Measurements from ENCODE around the gene MXI1. TPM values are rescaled to one million over a fixed set of nuclear protein-coding genes. Genes with fewer than 3 reads are reported as not detected.

MXI1 gene
- total and polyA plus RNA-seq, 4 donors: 9.6 to 52.0 (median 14.2) TPM

DNA sequence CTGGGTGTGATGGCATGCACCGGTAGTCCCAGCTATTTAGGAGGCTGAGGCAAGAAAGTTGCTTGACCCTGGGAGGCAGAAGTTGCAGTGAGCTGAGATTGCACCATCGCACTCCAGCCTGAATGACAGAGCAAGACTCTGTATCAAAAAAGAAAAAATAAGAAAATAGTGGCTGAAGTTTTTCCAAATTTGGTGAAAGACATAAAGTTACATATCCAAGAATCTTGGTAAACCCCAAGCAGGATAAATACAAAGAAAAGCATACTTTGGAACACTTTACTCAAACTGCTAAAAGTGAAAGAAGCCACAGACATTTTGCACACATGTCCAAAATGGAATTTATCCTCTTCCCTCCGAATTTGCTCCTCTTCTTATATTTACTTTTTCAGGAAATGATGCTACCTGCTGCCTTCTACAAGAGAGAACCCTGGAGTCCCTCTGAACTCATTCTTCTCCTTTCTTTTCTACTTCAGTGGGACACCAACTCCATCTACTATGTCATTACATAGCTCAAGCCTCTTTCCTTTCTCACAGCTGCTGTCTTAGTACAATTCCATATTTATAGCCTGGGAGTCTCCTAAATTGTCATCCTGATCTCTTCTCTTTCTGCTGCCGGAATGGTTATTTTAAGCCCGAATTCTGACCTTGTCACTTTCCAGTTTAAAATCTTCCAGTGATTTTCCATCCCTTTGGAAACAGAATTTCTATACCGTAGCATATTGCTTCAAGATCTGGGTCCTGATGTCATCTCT is 114.6 kb downstream of the MXI1 start (continued):
- TF ChIP-seq, protein P1, sequence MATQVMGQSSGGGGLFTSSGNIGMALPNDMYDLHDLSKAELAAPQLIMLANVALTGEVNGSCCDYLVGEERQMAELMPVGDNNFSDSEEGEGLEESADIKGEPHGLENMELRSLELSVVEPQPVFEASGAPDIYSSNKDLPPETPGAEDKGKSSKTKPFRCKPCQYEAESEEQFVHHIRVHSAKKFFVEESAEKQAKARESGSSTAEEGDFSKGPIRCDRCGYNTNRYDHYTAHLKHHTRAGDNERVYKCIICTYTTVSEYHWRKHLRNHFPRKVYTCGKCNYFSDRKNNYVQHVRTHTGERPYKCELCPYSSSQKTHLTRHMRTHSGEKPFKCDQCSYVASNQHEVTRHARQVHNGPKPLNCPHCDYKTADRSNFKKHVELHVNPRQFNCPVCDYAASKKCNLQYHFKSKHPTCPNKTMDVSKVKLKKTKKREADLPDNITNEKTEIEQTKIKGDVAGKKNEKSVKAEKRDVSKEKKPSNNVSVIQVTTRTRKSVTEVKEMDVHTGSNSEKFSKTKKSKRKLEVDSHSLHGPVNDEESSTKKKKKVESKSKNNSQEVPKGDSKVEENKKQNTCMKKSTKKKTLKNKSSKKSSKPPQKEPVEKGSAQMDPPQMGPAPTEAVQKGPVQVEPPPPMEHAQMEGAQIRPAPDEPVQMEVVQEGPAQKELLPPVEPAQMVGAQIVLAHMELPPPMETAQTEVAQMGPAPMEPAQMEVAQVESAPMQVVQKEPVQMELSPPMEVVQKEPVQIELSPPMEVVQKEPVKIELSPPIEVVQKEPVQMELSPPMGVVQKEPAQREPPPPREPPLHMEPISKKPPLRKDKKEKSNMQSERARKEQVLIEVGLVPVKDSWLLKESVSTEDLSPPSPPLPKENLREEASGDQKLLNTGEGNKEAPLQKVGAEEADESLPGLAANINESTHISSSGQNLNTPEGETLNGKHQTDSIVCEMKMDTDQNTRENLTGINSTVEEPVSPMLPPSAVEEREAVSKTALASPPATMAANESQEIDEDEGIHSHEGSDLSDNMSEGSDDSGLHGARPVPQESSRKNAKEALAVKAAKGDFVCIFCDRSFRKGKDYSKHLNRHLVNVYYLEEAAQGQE (IDR thresholded peaks at IDR 0.05): no peak
- TF ChIP-seq YY1 (IDR thresholded peaks at IDR 0.05): no peak

DNA sequence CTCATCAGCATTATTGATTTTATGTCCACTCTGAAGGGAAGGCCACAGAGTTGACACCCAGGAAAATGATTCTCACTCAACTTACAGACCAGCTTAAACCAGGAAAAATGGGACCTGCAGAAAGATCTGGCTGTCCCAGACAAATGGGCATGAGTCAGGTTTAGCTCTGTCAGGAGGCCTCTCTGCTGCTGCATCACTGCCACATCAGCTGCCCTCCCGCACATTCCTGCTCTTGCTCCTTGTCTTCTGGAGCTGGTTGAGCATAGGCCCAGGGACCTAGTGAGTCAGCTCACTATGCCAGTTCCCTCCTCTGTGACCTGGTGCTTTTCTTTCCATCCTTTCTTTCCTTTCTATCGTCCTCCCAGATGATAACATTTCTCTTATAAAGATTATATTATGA is 116.1 kb downstream of the MXI1 start:
- TF ChIP-seq HNF4G (IDR thresholded peaks at IDR 0.05) (no peak), EGR1 (IDR thresholded peaks at IDR 0.05; ENCODE audit: low read depth in 2 of 2) (no peak), JUND (IDR thresholded peaks at IDR 0.05) (no peak), HNF4A (conservative IDR thresholded peaks at IDR 0.05) (no peak), FOXA2 (IDR thresholded peaks at IDR 0.05) (no peak), SP1 (IDR thresholded peaks at IDR 0.05) (no peak), RXRA (IDR thresholded peaks at IDR 0.05) (no peak), GABPA (IDR thresholded peaks at IDR 0.05 in 1 of 2, conservative IDR thresholded peaks at IDR 0.05 in 1 of 2) (no peak), RAD21 (IDR thresholded peaks at IDR 0.05) (no peak), FOXA1 (IDR thresholded peaks at IDR 0.05) (no peak), YY1 (IDR thresholded peaks at IDR 0.05) (no peak), NR2F2 (IDR thresholded peaks at IDR 0.05) (no peak)
- TF ChIP-seq, protein P2, sequence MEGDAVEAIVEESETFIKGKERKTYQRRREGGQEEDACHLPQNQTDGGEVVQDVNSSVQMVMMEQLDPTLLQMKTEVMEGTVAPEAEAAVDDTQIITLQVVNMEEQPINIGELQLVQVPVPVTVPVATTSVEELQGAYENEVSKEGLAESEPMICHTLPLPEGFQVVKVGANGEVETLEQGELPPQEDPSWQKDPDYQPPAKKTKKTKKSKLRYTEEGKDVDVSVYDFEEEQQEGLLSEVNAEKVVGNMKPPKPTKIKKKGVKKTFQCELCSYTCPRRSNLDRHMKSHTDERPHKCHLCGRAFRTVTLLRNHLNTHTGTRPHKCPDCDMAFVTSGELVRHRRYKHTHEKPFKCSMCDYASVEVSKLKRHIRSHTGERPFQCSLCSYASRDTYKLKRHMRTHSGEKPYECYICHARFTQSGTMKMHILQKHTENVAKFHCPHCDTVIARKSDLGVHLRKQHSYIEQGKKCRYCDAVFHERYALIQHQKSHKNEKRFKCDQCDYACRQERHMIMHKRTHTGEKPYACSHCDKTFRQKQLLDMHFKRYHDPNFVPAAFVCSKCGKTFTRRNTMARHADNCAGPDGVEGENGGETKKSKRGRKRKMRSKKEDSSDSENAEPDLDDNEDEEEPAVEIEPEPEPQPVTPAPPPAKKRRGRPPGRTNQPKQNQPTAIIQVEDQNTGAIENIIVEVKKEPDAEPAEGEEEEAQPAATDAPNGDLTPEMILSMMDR (IDR thresholded peaks at IDR 0.05; ENCODE audit: low read depth, low read length, missing input control): no peak
- TF ChIP-seq, protein P3, sequence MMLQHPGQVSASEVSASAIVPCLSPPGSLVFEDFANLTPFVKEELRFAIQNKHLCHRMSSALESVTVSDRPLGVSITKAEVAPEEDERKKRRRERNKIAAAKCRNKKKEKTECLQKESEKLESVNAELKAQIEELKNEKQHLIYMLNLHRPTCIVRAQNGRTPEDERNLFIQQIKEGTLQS (IDR thresholded peaks at IDR 0.05): no peak
- TF ChIP-seq, protein P4, sequence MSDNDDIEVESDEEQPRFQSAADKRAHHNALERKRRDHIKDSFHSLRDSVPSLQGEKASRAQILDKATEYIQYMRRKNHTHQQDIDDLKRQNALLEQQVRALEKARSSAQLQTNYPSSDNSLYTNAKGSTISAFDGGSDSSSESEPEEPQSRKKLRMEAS (IDR thresholded peaks at IDR 0.05): no peak
- TF ChIP-seq, protein P1 (IDR thresholded peaks at IDR 0.05): no peak
- TF ChIP-seq, protein P5, sequence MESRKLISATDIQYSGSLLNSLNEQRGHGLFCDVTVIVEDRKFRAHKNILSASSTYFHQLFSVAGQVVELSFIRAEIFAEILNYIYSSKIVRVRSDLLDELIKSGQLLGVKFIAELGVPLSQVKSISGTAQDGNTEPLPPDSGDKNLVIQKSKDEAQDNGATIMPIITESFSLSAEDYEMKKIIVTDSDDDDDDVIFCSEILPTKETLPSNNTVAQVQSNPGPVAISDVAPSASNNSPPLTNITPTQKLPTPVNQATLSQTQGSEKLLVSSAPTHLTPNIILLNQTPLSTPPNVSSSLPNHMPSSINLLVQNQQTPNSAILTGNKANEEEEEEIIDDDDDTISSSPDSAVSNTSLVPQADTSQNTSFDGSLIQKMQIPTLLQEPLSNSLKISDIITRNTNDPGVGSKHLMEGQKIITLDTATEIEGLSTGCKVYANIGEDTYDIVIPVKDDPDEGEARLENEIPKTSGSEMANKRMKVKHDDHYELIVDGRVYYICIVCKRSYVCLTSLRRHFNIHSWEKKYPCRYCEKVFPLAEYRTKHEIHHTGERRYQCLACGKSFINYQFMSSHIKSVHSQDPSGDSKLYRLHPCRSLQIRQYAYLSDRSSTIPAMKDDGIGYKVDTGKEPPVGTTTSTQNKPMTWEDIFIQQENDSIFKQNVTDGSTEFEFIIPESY (IDR thresholded peaks at IDR 0.05): no peak
- no peak for DNase-seq (ENCODE audit: low spot score)
- WGBS: 74% methylated on average over 2 of the region's 2 CpGs
- Histone ChIP-seq H3K36me3 (ENCODE audit: control insufficient read depth in 4 of 4, insufficient read depth in 3 of 4, low read depth in 1 of 4, low read length in 3 of 4) (no peaks in the 10 kb centered on the region), H3K9me3 (ENCODE audit: control insufficient read depth in 4 of 4, low read length in 3 of 4) (peaks cover 0 to 3% (median under 1%) of the 10 kb centered on the region in 4 donors), H3K27ac (ENCODE audit: low read depth in 1 of 2, low read length in 2 of 2) (no peak overlapping the region), H3K4me3 (ENCODE audit: low read depth in 1 of 3, low read length in 3 of 3) (no peak overlapping the region), H3K4me1 (ENCODE audit: control insufficient read depth in 4 of 4, insufficient read depth in 4 of 4, low read length in 3 of 4) (no peaks in the 10 kb centered on the region), H3K27me3 (ENCODE audit: control insufficient read depth in 4 of 4, insufficient read depth in 4 of 4, low read length in 3 of 4) (no peaks in the 10 kb centered on the region), H3K9ac (ENCODE audit: low read depth in 1 of 2, low read length in 2 of 2) (no peak overlapping the region)
